Pulmonary artery endothelial cell (primary cell): ENCODE measurements around the gene DSG1. TPM values are rescaled to one million over a fixed set of nuclear protein-coding genes. Genes with fewer than 3 reads are reported as not detected.
"Not testable (repeated sequence)": the region's sequence is repeated elsewhere in the genome, so short reads cannot be mapped to it uniquely, and the experiment has no call there.

ENCODE experiments used
- DNase-seq: peaks from one replicate; pipeline ENCODE4 v3.0.0-alpha.2; 2011; ENCODE audit warnings: low read depth, low spot score
- total RNA-seq: library from RNA; depleted of rRNA; stranded (reverse); fragments of >200 nt; gene quantifications from 2 replicates; pipeline ENCODE4 v1.2.3, GENCODE V29; 2014

The DSG1 gene
- total RNA-seq, 1 donor from 2014 or later: not detected

- no peak for DNase-seq
Observed at GRCh38 chr18:31343454-31343853, 25.5 kb downstream of the DSG1 start.

GRCh38 chr18:31353336-31353735 lies 35.4 kb downstream of the DSG1 start:
- DNase-seq: not testable (repeated sequence)

GRCh38 chr18:31354990-31355389 lies 37.0 kb downstream of the DSG1 start:
- DNase-seq: no peak

GRCh38 chr18:31356025-31356424 lies 38.1 kb downstream of the DSG1 start:
- no peak for DNase-seq

GRCh38 chr18:31364190-31364589 lies 46.2 kb downstream of the DSG1 start:
- no peak for DNase-seq

- no peak for DNase-seq
Observed at GRCh38 chr18:31369478-31369877, 51.5 kb downstream of the DSG1 start.

- DNase-seq: no peak
Observed at GRCh38 chr18:31371989-31372388, 54.0 kb downstream of the DSG1 start.

- no peak for DNase-seq
Observed at GRCh38 chr18:31373641-31374040, 55.7 kb downstream of the DSG1 start.

GRCh38 chr18:31376477-31376876 lies 58.5 kb downstream of the DSG1 start, which contains the start of gene DSG4:
Gene DSG4, plus strand, starts transcription at chr18:31376777. Its CDS starts 135 bp downstream, at chr18:31376912.
- DNase-seq: no peak

- DNase-seq: no peak
Observed at GRCh38 chr18:31380912-31381311, 63.0 kb downstream of the DSG1 start.

GRCh38 chr18:31382107-31382506 lies 64.1 kb downstream of the DSG1 start:
- DNase-seq: no peak

- DNase-seq: no peak
Observed at GRCh38 chr18:31386741-31387140, 68.8 kb downstream of the DSG1 start.

- DNase-seq: no peak
Observed at GRCh38 chr18:31393286-31393685, 75.3 kb downstream of the DSG1 start.

GRCh38 chr18:31396796-31397612 lies 79.0 kb downstream of the DSG1 start:
- DNase-seq: no peak

GRCh38 chr18:31398191-31398590 lies 80.2 kb downstream of the DSG1 start:
- no peak for DNase-seq

GRCh38 chr18:31399306-31400032 lies 81.5 kb downstream of the DSG1 start:
- no peak for DNase-seq

- no peak for DNase-seq
Observed at GRCh38 chr18:31401156-31402025, 83.4 kb downstream of the DSG1 start.

- no peak for DNase-seq
Observed at GRCh38 chr18:31402026-31402373, 84.0 kb downstream of the DSG1 start.

- no peak for DNase-seq
Observed at GRCh38 chr18:31403409-31403808, 85.4 kb downstream of the DSG1 start.
